ENCODE measurements around the gene RTP4. TPM values are rescaled to one million over a fixed set of nuclear protein-coding genes. Genes with fewer than 3 reads are reported as not detected.

Gene RTP4
- polyA plus RNA-seq, 2 of the 4 experiments (the other 2 are of a cell fraction) = not detected

- FAIRE-seq (no peak), ATAC-seq (peak; percentile 87 to 96), DNase-seq (ENCODE audit: low read depth in 1 of 2, low spot score in 1 of 2) (peak; percentile 33 to 58)
- H3K4me1 ChIP-seq = peaks cover 6% of the 10 kb centered on the region; the same call in 1 of the 3 replicates
- ChIA-PET POLR2A (no interaction called here), CTCF (interaction anchor here (0.6 to 18.4 kb wide), 47 partner anchors 9 to 678 kb away, joined by 3 to 564 read pairs (median 5); partner anchors contain the start of genes MASP1 and SST)
- peak overlapping the region; percentile 97 for H3K4me2 ChIP-seq
- WGBS (ENCODE audit: missing lambda C conversion rate) = 21% methylated on average over 7 of the region's 7 CpGs
- no peaks in the 10 kb centered on the region for H3K9me3 ChIP-seq
- TF ChIP-seq RAD21 (conservative IDR thresholded peaks at IDR 0.05 in 1 of 2, IDR thresholded peaks at IDR 0.05 in 1 of 2) = peak; percentile 69 to 79
- no peak for TF ChIP-seq PBX3 (IDR thresholded peaks at IDR 0.05)
- TF ChIP-seq MAX (IDR thresholded peaks at IDR 0.05) = no peak
- TF ChIP-seq RARB (CRISPR knock-in tag; IDR thresholded peaks at IDR 0.05) = no peak
- no peak for TF ChIP-seq BHLHE40 (IDR thresholded peaks at IDR 0.05; ENCODE audit: low read depth, low read length)
- no peak for TF ChIP-seq ZC3H11A (IDR thresholded peaks at IDR 0.05)
- TF ChIP-seq USF2 (IDR thresholded peaks at IDR 0.05) = no peak
- TF ChIP-seq JUN (IDR thresholded peaks at IDR 0.05) = no peak
- TF ChIP-seq CTCF (IDR thresholded peaks at IDR 0.05) = peak; percentile 51; the same call in 2 of the 3 replicates
- no peak for TF ChIP-seq CHD4 (IDR thresholded peaks at IDR 0.05; ENCODE audit: borderline replicate concordance)
- no peak for TF ChIP-seq GATA3 (IDR thresholded peaks at IDR 0.05; ENCODE audit: borderline replicate concordance)
- peak; percentile 72 for TF ChIP-seq SMC3 (IDR thresholded peaks at IDR 0.05)
- no peak for TF ChIP-seq TP53 (CRISPR knock-in tag; IDR thresholded peaks at IDR 0.05)
- TF ChIP-seq BCL3 (IDR thresholded peaks at IDR 0.05) = no peak
- no peak for TF ChIP-seq MAFK (IDR thresholded peaks at IDR 0.05; ENCODE audit: partially characterized antibody)
- no peak overlapping the region for H3K4me3 ChIP-seq
- H3K27ac ChIP-seq = no peak overlapping the region
Measured at GRCh38 chr3:187319699-187320302, 48.4 kb upstream of the RTP4 start.

GRCh38 chr3:187321766-187322165, 46.4 kb upstream of the RTP4 start:
- TF ChIP-seq FOXS1 (CRISPR knock-in tag; IDR thresholded peaks at IDR 0.05) (no peak), BCL3 (IDR thresholded peaks at IDR 0.05) (no peak), CBX8 (IDR thresholded peaks at IDR 0.05) (no peak), CEBPB (IDR thresholded peaks at IDR 0.05) (no peak), ZNF302 (CRISPR knock-in tag; IDR thresholded peaks at IDR 0.05) (no peak), MYC (IDR thresholded peaks at IDR 0.05; ENCODE audit: borderline replicate concordance, low read length) (no peak), MAX (IDR thresholded peaks at IDR 0.05) (no peak), RCOR1 (IDR thresholded peaks at IDR 0.05; ENCODE audit: low read depth, low read length) (no peak), ELK1 (IDR thresholded peaks at IDR 0.05; ENCODE audit: low read depth, low read length) (no peak), HEYL (CRISPR knock-in tag; IDR thresholded peaks at IDR 0.05) (no peak), NR3C1 (IDR thresholded peaks at IDR 0.05) (no peak), SMC3 (IDR thresholded peaks at IDR 0.05) (no peak), FOSL2 (IDR thresholded peaks at IDR 0.05) (no peak), FOSL2 (CRISPR knock-in tag; IDR thresholded peaks at IDR 0.05) (no peak), NPAS2 (CRISPR knock-in tag; IDR thresholded peaks at IDR 0.05; ENCODE audit: borderline replicate concordance) (no peak)
- ChIA-PET POLR2A (no interaction called here), CTCF (interaction anchor here (1.4 to 18.4 kb wide), 2 partner anchors 9 to 356 kb away, joined by 5 to 564 read pairs; partner anchors contain the start of gene SST)
- WGBS (ENCODE audit: missing lambda C conversion rate) = 25% methylated on average over 1 of the region's 1 CpG
- FAIRE-seq (no peak), DNase-seq (ENCODE audit: low read depth in 1 of 2, low spot score in 1 of 2) (no peak), ATAC-seq (no peak)
- Histone ChIP-seq H3K4me1 (peaks cover 6% of the 10 kb centered on the region; the same call in 1 of the 3 replicates), H3K27ac (no peak overlapping the region), H3K9me3 (no peaks in the 10 kb centered on the region), H3K4me2 (no peak overlapping the region), H3K4me3 (no peak overlapping the region)

Measured in A549 (cell line).